Stimulated activated CD8-positive, alpha-beta memory T cell treated with anti-CD3 and anti-CD28 coated beads, Interleukin-7, amount 100 ng/mL, for 48 hours (primary cell): ENCODE measurements around the gene SSPN.
"Not testable (repeated sequence)": the region's sequence is repeated elsewhere in the genome, so short reads cannot be mapped to it uniquely, and the experiment has no call there.

ENCODE experiments used
- DNase-seq, 2 donors: peaks; one replicate each; pipeline ENCODE4 v3.0.0-alpha.2; 2020; ENCODE audit warnings: low read depth in 1 of 2; ENCODE audit errors: extremely low read depth in 1 of 2

The SSPN gene

GRCh38 chr12:26226629-26227360, 31.4 kb downstream of the SSPN start:
- DNase-seq, result no peak

GRCh38 chr12:26227361-26227745, 32.0 kb downstream of the SSPN start:
- no peak for DNase-seq

GRCh38 chr12:26229910-26230309, 34.5 kb downstream of the SSPN start:
- no peak for DNase-seq

GRCh38 chr12:26231470-26231869, 36.1 kb downstream of the SSPN start:
- DNase-seq, result no peak

- DNase-seq, result no peak
These were observed 36.5 kb downstream of the SSPN start for GRCh38 chr12:26231921-26232320.

GRCh38 chr12:26233631-26234030, 38.3 kb downstream of the SSPN start:
- DNase-seq, result no peak

GRCh38 chr12:26235465-26235864, 40.1 kb downstream of the SSPN start:
- not testable (repeated sequence) for DNase-seq

- no peak for DNase-seq
These were observed 43.2 kb downstream of the SSPN start for GRCh38 chr12:26238341-26239121.

GRCh38 chr12:26239122-26239851, 43.9 kb downstream of the SSPN start:
- DNase-seq, result no peak

GRCh38 chr12:26239852-26240815, 44.8 kb downstream of the SSPN start:
- no peak for DNase-seq

GRCh38 chr12:26241080-26241479, 45.7 kb downstream of the SSPN start:
- DNase-seq, result no peak

- no peak for DNase-seq
These were observed 47.3 kb downstream of the SSPN start for GRCh38 chr12:26242683-26243082.

- DNase-seq, result no peak
These were observed 49.1 kb downstream of the SSPN start for GRCh38 chr12:26244503-26244902.

- DNase-seq, result no peak
These were observed 50.0 kb downstream of the SSPN start for GRCh38 chr12:26245175-26245942.

- no peak for DNase-seq
These were observed 51.3 kb downstream of the SSPN start for GRCh38 chr12:26246483-26247164.

- no peak for DNase-seq
These were observed 52.5 kb downstream of the SSPN start for GRCh38 chr12:26247873-26248272.

- no peak for DNase-seq
These were observed 55.4 kb downstream of the SSPN start for GRCh38 chr12:26250801-26251200.

GRCh38 chr12:26251600-26251999, 56.2 kb downstream of the SSPN start:
- DNase-seq, result no peak

- no peak for DNase-seq
These were observed 57.6 kb downstream of the SSPN start for GRCh38 chr12:26252946-26253345.
